ENCODE measurements around the gene PYCR2.

DNA sequence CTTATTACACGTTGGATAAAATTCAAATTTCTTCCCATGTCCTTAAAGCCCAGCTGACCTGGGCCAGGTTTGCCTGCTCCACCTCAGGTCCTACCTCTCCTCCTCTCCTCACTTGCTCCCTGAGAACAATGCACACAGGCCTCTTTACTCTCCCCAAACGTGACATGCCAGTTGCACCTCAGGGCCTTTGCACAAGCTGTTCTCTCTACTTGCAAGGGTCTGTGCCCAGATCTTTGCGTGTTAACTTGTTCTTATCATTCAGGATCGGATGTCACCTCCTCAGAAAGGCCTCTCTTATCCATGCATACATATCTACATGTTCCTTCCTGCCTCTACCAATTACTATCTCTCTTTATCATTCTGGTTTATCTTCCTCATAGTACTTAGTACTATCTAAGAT, 20.4 kb downstream of the PYCR2 start:
- no peak for TF ChIP-seq EZH2 (IDR thresholded peaks at IDR 0.05; ENCODE audit: insufficient read depth, low read length)
- TF ChIP-seq, protein P1, sequence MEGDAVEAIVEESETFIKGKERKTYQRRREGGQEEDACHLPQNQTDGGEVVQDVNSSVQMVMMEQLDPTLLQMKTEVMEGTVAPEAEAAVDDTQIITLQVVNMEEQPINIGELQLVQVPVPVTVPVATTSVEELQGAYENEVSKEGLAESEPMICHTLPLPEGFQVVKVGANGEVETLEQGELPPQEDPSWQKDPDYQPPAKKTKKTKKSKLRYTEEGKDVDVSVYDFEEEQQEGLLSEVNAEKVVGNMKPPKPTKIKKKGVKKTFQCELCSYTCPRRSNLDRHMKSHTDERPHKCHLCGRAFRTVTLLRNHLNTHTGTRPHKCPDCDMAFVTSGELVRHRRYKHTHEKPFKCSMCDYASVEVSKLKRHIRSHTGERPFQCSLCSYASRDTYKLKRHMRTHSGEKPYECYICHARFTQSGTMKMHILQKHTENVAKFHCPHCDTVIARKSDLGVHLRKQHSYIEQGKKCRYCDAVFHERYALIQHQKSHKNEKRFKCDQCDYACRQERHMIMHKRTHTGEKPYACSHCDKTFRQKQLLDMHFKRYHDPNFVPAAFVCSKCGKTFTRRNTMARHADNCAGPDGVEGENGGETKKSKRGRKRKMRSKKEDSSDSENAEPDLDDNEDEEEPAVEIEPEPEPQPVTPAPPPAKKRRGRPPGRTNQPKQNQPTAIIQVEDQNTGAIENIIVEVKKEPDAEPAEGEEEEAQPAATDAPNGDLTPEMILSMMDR (IDR thresholded peaks at IDR 0.05; ENCODE audit: insufficient read depth, low read depth, low read length): no peak
